GM21526 (cell line): ENCODE measurements around the gene CRYBG2.

Experiments used
- ATAC-seq: cut with Tn5 transposase; IDR thresholded peaks from one replicate; pipeline ENCODE4 v1.9.1; 2021; ENCODE audit warnings: moderate library complexity; ENCODE audit not compliant: unreplicated experiment, low FRiP score

The CRYBG2 gene

GRCh38 chr1:26370591-26371382, 16.9 kb upstream of the CRYBG2 start:
- ATAC-seq = no peak

DNA sequence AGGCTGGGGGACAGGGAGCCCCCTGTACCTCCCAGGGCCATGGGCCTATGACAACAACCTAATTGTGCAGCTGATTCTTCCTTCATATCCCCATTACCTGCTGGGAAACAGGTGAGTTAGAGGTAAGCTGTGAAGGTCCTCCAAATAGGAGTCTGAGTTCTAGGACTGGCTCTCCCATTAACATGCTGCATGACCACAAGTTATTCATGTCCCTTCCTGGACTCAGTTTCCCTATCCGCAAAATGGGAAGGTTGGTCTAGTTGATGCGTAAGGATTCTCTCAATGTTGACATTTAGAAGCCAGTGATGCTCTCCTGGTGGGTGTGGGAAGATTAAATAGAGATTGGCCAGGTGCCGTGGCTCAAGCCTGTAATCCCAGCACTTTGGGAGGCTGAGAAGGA, 14.6 kb upstream of the CRYBG2 start:
- ATAC-seq = no peak

DNA sequence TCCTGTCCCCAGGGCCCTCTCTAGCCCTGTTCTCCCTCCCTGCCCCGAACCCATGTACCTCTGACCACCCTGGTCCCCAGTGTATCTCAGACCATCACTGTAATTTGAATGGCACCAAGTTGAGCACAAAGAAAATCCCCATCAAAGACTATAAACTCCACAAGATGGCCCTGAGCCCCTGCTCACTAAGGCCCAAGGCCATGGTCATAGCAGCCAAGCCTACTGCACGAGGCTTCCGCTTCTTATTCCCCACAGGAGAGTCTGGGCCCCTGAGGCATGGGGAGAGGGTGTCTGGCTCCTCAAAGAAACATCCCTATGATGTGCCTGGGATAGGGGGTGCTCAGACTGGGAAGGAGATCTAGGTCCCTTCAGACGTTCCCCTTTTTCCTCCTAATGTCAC, 14.1 kb upstream of the CRYBG2 start:
- no peak for ATAC-seq

- ATAC-seq = no peak
These were observed 13.5 kb upstream of the CRYBG2 start for GRCh38 chr1:26367441-26367840.

DNA sequence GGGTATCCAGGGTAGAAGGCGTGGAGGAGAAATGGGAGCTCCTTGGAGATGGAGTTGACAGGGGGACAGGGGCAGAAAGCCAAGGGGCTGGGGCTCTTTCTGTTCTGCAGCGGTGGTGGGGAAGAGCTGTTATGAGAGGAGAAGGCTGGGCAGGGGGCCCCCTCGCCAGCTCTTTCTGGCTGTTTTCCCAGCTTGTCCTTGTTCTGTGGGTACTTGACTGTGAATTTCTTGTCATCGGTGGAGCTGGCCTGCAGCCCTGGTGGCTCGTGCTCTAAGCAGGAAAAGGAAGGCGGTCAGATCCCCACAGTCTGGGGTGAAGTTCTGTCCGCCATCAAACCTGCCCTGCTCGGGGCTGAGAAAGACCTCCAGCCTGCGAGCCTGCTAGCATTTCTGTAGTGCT, 11.0 kb upstream of the CRYBG2 start:
- ATAC-seq = no peak

GRCh38 chr1:26363549-26364448, 9.9 kb upstream of the CRYBG2 start:
- ATAC-seq = no peak

DNA sequence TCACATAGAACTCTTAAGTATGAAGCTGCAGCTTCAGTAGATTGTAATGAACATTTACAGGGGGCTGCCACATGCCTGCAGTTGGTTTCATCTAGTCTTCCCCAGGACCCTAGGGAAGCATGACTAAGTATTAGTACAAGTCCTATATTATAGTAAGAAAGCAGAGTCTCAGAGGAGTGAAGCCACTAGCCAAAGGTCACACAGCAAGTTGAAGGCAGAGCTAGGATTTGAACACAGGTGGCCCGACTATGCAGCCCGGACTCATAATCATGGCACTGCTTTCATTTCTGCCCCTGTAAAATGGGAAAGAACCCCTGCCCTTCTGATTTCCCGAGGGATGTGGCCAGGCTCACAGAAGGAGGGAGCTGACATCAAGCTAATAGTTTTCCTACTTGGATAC, 8.4 kb upstream of the CRYBG2 start:
- ATAC-seq = no peak

DNA sequence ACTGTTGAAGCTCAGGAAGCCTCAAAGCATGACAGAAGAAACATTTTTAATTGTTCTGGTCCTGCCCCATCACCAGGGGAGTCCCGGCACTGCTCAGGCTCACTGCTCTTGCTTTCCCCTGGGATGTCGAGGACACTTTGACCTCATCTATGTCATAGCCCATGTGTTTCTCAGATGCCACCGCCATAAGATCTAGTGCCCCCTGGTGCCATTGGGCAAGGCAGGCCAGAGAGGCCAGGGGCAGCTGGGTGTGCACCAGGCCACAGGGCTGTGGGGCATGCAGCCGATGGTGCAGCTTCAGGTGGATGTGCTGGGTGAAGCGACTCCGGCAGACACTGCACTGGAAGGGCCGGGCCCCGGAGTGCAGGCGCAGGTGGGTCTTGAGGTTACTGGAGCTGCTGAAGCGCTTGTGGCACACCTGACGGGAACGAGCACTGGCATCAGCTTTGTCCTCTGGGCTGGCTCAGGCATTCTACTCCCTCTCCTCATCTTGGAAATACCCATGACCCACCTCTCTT, 7.7 kb upstream of the CRYBG2 start:
- ATAC-seq = no peak

GRCh38 chr1:26360807-26361604, 7.1 kb upstream of the CRYBG2 start:
- ATAC-seq = no peak

DNA sequence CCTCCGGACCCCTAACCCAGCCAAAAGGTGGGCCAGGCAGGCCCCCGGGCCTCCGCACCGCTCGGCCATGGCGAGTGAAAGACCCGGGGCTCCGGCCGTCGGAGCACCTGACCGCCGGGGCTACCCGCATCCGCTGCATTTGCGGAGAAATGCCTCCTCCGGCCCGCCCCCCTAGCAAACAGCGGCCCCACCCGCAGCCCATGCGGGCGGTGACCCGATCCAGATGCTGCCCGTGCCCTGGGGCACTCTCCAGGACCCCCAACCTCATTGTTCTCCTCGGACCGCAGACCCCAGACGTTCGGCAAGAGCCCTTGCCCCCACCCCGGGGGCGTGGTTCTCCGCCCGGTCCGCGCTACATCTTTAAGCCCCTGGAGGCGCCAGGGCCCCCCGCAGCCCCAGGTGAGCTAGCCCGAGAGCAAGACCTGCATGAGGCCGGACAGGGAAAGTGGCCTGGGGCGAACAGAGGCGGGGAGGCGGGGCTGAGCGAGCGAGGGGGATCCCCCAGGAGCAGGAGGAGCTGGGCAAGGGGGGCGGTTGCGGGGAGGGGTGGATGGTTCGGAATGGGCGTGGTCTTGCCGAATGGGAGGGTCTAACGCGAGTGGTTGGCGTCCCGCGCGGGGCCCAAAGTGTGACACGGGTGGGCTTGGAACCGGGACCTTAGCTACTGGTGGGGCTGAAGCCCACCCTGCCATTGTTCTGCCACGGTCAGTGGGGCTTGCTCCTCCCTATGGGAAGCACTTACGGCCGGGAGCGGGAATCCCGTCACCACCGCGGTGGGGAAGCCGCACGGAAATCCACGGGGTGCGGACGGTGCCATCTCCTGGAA, 6.3 kb upstream of the CRYBG2 start:
- no peak for ATAC-seq

- ATAC-seq = no peak
These were observed 4.8 kb upstream of the CRYBG2 start for GRCh38 chr1:26358411-26359384.

DNA sequence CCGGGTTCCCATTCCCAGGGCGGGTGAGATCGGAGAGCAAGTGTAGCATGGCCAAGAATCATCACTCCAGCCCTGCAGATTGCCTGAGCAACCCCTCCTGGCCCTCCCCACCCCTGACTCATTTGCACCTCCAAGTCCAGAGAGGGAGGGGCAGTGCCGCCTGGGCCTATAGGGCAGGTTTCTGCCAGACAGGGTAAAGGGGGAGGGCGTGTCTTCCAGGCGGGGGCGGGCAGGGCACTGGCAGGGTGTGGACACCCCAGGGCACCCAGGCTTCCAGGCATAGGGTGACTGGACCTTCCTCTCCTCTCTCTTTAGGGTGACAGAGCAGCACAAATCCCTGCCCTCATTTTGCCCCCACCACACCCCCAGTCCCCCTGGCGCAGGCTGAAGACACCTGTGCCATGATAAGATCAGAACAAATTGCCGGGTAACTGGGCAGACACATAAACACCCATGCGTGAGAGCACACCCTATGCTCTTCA, 3.2 kb upstream of the CRYBG2 start:
- no peak for ATAC-seq

DNA sequence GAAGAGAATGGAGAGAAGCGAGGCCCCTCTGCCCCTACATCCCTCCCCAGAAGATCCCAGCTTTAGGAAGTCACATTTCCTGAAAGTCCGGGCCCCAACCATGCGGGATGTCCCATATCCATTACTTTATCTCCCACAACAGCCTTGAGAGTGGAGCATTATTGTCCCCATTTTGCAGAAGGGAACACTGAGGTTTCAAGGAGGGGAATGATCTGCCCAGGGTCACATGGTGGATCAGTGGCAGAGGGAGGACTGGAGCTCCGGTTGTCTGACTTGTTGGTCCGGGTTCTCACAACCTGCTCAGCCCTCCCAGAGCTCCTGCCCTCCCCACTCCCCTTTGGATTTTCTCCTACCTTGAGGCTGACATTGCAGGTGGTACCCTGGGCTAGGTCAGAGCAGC, 2.2 kb upstream of the CRYBG2 start:
- ATAC-seq = no peak

DNA sequence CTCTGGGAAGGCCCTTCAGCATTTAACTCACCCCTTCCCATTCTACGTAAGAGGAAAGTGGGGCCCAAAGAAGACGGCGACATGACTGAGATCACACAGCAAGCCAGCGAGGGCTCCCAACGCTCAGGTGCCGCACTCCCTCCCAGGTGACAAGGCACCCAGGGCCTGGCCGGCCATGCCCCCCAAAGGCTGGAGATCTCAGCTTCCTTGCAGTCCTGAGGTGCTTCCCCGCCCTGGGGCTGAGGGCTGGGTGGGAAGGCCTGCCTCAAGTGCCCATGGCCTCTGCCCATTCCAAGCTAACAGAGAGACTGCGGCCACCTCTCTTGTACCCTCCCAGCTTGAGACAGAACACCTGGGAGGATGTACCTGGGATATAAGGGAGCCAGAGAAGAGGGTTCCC, 1.0 kb upstream of the CRYBG2 start:
- ATAC-seq = no peak

DNA sequence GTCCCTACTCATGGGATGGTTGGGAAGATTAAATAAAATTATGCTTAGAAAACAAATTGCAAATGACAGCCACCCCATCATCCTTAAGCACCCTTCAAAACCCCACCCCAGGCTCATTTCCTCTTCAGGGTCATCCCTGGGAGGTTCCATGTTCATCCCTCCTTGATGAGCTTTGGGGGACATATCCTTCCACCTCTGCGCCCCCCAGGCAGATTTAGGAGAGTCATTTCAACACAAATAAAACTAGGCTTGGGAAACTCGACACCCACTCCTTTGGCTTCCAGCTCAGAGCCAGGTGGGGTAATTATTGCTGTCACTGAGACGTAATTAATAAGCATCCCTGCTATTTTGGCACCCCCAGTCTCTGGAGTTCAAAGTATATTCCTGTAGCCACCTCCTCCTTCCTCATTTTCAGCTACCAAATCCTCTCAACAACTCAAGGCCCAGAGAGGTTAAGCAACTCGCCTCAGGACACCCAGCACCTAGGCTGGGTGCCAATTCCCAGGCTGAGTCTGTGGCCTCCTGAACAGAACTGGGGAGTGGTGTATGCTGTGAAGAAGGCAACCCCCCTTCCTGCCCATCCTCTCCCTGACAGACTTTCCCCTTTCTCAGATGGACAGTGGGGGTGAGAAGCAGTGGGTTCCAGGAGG, 595 bp downstream of the CRYBG2 start:
- no peak for ATAC-seq

GRCh38 chr1:26352338-26352679, 1.6 kb downstream of the CRYBG2 start:
- ATAC-seq = no peak

DNA sequence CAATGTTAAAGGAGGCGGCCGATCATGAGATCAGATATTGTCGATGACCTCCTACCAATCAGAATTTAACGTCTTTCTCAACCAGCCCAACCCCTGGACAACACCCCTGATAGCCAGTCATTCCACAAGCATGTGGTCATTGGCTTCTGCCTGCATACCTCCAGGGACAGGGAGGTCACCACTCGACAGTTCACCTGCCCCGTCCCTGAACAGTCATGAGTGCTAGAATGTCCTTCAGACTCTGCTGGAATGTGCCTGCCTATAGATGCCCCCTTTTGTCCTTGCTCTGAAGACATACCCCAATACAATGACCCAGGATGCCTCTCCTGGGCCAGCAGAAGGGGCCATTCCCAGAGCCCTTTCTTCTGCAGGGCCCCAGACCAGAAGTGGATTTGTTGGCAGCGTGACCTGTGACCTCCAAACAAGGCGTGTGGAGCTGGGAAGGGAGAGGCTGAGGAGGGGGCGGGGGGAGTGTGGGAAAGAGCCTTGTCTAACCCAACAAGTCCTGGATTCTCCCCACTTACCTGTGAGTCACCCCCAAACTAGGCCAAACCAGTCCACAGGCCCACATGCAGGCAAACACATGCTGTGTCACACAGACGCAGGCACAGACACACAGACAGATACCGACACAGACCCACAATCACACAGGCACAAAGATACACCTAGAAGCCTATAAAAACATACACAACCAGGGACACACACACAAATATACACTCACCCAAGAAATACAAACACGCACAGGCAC, 2.2 kb downstream of the CRYBG2 start:
- ATAC-seq = no peak
